HG03469 (cell line): Measurements from ENCODE around the gene IFT25.
"Not testable (repeated sequence)": the region's sequence is repeated elsewhere in the genome, so short reads cannot be mapped to it uniquely, and the experiment has no call there.

Source experiments
- ATAC-seq: cut with Tn5 transposase; IDR thresholded peaks from one replicate; pipeline ENCODE4 v1.9.1; 2021; ENCODE audit warnings: mild to moderate bottlenecking, moderate library complexity, moderate number of reproducible peaks; ENCODE audit not compliant: unreplicated experiment

IFT25 gene

DNA sequence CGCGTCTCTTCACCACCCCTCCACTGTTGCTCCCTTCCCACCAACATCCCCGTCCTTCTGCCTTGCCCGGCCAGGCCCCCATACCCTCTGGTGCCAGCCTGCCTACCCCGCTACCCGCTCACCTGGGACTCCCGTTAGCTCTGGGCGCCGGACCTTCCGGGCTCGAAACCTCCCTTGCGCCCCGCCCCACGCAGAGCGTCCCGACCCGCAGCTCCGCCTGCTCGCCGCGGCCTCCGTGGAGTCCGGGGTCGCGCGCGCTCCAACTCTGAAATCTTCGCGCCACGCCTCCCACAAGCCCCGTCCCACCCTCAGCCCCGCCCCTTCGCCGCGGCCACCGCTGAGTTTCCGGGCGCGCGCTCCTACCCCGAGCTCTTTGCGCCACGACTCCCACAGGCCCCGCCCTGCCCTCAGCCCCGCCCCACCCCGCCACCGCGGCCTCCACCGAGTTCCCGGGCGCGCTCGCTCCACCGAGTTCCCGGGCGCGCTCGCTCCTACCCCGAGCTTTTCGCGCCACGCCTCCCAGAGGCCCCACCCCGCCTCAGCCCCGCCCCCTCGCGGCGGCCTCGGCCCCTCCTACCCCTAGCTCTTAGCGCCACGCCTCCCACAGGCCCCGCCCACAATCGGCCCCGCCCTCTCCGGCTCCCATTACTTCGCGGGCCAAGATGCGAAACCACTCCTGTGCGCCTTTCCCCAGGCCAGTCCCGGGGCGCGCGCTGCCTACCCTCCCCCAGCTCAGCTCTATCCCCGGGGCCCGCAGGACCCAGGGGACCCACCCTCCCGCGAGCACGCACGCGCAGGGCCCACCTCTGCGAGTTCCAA is at the start of gene IFT25:
IFT25 (minus strand) TSS at position 267 of the 819 bp plus-strand sequence. CDS start 5,617 bp downstream, outside the sequence.
- peak; percentile 39 for ATAC-seq

- not testable (repeated sequence) for ATAC-seq
Measured at GRCh38 chr1:53994516-53994915, 49.0 kb upstream of the IFT25 start.

- no peak for ATAC-seq
Measured at GRCh38 chr1:53992085-53992874, 46.8 kb upstream of the IFT25 start.

GRCh38 chr1:53987880-53988279 is 42.4 kb upstream of the IFT25 start:
- ATAC-seq = no peak

GRCh38 chr1:53986458-53986857 is 41.0 kb upstream of the IFT25 start:
- no peak for ATAC-seq

DNA sequence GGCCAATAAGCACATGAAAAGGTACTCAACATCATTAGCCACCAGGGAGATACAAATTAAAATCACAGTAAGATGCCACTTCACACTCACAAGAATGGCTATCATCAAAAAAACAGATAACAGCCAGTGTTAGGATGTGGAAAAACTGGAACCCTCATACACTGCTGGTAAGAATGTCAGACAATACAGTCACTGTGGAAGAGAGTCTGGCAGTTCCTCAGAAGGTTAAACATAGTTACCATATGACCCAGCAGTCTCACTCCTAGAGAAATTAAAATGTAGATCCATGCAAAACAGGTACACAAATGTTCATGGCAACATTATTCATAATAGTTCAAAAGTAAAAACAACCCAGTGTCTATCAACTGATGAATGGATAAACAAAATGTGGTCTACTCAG is 39.2 kb upstream of the IFT25 start:
- ATAC-seq = no peak

DNA sequence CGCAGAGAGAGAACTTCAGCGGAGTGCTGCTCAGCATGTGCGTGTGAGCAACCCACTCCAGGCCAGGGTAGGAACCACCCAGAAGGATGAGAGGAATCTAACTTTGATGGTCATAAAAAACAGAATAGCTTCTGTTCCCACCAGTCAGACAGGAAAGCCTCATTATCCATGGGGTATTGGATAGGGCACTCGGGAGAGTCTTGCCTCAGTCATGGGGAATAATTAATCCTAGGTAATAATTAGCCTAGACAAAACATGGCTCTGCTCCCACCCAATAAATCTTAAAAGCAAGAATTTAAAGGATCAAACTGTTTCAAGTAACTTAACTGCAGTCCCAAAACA is 37.2 kb upstream of the IFT25 start:
- no peak for ATAC-seq

DNA sequence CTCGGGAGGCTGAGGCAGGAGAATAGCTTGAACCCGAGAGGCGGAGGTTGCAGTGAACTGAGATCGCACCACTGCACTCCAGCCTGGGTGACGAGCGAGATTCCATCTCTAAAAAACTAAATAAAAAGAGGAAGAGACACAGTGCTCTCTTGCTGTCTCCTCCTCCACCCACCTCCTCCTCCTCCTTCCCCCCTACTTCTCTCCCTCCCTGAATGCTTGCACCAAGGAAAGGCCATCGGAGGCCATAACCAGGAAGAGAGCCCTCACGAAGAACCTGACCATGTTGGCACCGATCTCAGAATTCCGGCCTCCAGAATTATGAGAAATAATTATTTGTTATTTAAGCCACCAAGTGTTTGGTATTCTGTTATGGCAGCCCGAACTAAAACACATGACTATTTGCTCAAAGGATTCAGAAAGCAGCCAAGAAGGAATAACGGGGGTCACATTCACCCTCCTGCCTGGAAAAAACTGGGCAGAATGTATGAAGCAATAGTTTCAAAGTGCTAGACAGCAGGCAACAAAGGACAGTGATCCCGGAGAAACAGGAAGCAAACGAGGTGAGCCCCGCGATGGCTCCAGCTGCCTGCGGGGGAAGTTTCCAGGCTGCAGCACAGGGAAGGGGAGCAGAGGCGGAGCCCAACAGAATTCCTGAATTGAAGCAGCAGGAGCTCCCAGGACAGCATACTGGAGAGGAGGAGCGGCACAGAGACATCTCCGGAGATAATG is 36.7 kb upstream of the IFT25 start:
- no peak for ATAC-seq

DNA sequence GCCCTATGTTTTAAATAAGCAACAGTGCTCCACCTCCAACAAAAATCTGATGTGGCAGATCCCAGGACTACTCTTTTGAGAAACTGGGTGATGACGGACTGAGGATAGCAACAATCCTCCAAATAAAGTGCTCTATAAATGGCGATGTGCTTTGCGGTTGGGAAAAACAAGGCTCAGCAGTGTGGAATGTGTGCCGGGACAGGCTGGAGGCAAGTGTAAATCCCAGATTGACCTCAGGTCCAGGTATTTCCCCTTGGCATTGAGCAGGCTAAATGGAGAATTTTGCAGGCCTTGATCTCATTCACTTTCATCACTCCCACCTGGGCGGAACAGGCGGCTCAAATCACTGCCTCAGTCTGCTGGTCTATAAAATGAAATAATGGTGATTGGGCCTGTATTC is 35.7 kb upstream of the IFT25 start:
- no peak for ATAC-seq

DNA sequence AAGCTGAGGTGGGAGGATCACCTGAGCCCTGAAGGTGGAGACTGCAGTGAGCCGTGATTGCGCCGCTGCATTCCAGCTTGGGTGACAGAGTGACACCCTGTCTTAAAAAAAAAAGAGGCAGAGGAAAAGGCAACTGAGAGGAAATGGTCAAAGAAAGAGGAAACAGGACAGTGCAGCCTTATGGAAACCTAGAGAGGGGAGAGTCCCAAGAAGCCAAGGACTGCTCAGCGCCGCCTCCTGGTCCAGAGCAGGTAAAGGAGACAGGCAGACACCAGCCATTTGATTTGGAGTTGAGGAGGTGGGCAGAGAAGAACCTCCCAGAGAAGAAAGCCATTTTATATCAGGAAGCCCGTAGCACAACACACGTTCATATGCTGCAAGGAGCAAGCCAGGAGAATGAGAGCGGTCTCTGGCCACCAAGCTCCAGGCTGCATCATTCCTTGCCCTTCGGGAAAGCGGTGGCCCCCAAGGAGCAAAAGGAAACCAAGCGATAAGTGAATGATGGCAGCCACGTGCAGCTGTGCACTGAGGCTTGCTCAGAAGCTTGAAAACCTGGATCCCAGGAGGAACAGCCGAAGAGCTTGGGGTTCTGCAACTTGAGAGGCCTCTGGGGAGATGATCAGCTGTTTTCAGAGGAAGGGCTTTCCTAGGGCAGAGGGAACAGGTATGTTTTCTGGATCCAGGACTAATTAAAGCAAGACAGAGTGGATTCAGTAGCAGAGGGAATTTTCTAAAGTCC is 34.4 kb upstream of the IFT25 start:
- no peak for ATAC-seq

GRCh38 chr1:53975861-53976260 is 30.4 kb upstream of the IFT25 start:
- ATAC-seq = no peak

- no peak for ATAC-seq
Measured at GRCh38 chr1:53971718-53972117, 26.2 kb upstream of the IFT25 start.

- not testable (repeated sequence) for ATAC-seq
Measured at GRCh38 chr1:53969323-53969722, 23.8 kb upstream of the IFT25 start.

GRCh38 chr1:53968125-53968513 is 22.6 kb upstream of the IFT25 start:
- no peak for ATAC-seq

- ATAC-seq = no peak
Measured at GRCh38 chr1:53967409-53968124, 22.1 kb upstream of the IFT25 start.

GRCh38 chr1:53966794-53967193 is 21.3 kb upstream of the IFT25 start:
- no peak for ATAC-seq

- ATAC-seq = no peak
Measured at GRCh38 chr1:53964109-53964508, 18.6 kb upstream of the IFT25 start.

- no peak for ATAC-seq
Measured at GRCh38 chr1:53963460-53963859, 18.0 kb upstream of the IFT25 start.

- no peak for ATAC-seq
Measured at GRCh38 chr1:53962395-53962794, 16.9 kb upstream of the IFT25 start.

GRCh38 chr1:53959664-53960250 is 14.3 kb upstream of the IFT25 start:
- ATAC-seq = no peak
